ENCODE data around the gene ALOX12.

Gene ALOX12

DNA sequence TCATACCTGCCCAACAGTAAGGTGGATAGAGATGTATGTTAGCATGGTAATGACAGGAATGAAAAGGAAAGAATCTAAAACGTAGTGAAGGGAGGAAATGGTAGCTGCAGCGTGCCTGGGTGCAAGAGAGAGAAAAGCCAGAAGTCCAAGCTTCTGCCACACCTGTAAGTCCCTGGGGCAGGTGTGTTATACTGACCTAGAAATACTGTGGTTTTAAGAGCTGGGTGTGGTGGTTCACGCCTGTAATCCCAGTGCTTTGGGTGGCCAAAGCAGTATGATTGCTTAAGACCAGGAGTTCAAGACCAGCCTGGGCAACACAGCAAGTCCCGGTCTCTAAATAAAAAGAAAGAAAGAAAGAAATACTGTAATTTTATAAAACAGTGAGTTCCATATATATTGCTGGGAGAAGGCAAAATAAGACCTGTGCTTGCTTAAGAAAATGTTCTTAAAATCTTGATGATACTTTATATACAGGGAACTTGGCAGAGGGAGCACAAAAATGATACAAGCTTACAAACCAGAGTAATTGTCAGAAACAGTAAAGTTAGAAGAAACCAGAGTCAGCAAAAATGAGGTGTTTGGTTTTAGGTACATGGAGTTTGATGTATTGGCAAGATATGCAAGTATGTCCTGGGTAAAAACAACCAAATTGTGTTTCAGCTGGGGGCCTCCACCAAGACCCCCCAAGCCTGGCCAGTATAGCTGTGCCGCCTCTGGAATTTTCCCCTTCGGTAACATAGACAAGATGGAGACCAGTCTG, 6.6 kb downstream of the ALOX12 start:
- DNase-seq = no peak

DNA sequence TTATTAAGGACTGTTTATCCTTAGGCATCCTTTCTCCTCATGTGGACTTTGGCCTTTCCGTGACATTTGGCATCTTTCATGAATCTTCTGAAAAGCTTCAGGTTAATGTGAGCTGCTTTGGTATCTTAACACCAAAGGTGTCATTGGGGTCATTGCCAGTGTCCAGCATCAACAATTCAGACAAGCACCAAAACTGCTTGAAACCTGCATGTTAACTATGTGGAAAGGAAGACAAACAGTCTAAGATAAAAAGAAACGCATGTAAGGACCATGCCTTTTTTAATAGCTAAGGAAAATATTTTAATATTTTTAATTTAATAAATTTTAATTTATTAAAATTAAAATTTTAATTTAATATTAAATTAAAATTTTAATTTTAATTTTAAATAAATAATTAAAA, 7.9 kb downstream of the ALOX12 start:
- DNase-seq = no peak

DNA sequence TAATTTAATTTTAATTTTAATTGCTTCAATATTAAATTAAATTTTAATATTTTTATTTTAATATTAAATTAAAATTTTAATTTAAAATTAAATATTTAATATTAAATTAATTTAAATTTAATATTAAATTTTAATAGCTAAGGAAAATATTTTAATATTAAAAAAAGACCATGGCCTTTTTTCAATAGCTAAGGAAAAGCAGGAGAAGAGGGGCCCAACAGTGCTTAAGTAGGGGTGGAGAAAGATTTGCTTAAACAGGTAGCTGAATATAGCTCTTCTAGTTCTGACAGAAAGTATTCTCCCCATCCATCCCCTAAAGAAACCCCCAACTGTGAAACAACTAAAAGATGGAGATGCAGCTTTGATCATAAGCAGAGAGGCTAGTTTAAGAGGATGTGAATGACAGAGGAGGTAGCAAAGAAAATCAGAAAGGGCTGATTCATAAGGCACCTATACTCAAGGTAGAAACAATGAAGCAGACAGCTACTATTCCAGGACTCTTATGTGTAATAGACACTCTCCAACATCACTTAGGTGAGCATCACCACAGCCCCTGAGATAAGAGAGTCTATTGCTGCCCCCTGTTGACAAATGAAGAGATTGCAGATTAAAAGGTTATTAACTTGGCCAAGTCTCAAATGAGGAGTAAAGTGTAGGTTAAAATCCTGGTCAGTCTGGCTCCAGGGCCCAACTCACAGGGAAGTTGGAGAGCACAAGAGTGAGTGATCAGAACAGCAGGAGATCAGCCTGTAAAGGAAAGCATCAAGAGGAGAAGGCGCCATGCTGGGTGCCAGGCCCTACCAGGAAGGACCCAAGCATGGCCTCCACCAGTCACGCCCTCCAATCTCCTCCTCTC, 8.8 kb downstream of the ALOX12 start:
- DNase-seq = peak; percentile 78

DNA sequence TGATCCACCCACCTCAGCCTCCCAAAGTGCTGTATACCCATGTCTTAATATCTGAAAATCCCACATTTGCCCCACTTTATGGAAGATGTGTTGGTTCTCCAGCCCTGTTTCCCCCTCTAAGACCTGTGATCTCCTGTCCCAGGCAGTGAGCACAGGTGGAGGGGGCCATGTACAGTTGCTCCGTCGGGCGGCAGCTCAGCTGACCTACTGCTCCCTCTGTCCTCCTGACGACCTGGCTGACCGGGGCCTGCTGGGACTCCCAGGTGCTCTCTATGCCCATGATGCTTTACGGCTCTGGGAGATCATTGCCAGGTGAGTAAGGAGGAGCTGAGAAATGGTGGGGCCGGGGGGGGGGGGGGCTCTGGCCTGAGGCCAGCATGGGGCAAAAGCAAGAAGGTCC, 9.9 kb downstream of the ALOX12 start:
- DNase-seq = no peak

DNA sequence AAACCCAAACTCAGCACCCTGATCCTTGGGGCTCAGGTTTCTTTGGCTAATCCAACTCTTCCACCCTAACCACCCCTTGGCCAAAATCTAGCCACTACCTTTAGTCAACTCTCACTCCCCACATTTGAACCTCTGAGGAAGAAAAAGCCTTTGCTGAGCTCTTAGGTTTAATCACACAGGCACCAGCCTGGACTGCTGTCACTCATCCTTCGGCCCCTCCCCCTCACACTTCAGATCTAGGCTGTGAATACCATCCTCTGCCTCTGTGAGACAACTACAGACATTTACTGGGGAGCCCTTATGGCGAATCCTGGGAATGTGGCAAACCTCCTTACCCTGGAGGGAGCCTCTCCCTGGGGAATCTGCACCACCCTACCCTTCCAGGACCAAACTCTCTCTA, 11.3 kb downstream of the ALOX12 start:
- no peak for DNase-seq

DNA sequence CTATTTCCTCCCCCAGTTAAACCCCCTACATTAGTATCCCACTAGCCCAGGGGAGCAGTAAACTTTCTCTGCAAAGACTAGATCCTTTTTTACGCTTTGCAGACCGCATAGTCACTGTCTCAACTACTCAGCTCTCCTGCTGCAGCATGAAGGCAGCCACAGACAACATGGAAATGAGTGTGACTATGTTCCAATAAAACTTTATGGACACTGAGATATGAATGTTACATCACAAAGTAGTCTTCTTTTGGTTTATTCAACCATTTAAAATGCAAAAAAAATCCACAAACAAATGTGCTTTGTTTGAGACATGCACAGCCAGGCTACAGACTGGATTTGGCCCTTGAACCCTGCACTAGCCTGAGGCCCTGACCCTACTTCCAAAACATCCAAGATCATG, 14.7 kb downstream of the ALOX12 start:
- DNase-seq = no peak

DNA sequence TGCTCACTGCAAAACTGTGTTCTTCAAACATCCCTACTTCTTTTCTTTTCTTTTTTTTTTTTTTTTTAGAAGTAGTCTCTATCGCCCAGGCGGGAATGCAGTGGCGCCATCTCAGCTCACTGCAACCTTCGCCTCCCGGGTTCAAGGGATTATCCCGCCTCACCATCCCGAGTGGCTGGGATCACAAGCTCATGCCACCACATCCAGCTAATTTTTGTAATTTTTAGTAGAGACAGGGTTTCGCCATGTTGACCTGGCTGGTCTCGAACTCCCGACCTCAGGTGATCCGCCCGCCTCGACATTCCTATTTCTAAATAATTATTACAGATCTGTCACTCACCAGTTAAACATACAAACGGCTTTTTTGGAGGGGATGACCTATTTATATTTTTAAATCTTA, 15.6 kb downstream of the ALOX12 start:
- DNase-seq = no peak

DNA sequence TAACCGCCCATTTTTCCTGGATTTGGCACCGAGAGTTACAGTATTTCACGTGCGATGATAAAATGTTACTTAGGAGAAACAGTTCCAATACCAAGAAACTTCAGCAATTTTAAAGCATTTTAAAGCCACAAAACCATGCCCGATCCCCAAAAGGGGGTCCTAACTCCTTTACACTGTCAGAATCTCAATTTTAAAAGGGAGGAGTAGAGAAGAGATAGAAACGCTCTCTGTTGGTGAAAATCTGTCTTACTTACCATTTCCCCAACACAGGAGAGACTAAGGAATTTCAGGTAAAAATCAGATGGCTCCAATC, 16.0 kb downstream of the ALOX12 start:
- no peak for DNase-seq

DNA sequence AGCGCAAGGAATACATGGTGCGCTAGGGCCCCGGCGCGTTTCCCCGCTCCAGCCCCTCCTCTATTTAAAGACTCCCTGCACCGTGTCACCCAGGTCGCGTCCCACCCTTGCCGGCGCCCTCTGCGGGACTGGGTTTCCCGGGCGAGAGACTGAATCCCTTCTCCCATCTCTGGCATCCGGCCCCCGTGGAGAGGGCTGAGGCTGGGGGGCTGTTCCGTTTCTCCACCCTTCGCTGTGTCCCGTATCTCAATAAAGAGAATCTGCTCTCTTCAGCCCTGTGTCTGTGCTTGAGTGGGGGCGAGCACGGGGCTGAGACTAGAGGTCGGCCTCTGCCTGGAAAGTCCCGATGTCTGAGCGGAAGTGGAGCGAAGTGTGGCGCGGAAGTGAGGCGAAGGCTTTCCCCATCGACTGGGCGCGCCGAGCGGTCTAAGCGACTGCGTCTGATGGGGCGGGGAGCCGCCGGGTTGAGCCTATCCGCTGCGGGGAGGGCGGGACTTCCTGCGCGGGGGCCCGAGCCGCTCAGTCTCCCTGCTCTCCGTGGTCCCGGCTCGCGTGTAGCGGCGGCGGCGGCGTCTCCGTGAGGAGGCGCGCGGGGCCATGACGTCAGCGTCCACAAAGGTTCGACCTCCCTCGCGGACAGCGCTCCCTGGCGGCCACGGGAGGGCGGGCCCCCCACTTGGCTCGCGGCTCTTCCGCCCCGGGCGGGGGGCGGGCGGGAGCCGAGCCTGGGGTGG, 18.6 kb downstream of the ALOX12 start:
- DNase-seq = peak; percentile 90

DNA sequence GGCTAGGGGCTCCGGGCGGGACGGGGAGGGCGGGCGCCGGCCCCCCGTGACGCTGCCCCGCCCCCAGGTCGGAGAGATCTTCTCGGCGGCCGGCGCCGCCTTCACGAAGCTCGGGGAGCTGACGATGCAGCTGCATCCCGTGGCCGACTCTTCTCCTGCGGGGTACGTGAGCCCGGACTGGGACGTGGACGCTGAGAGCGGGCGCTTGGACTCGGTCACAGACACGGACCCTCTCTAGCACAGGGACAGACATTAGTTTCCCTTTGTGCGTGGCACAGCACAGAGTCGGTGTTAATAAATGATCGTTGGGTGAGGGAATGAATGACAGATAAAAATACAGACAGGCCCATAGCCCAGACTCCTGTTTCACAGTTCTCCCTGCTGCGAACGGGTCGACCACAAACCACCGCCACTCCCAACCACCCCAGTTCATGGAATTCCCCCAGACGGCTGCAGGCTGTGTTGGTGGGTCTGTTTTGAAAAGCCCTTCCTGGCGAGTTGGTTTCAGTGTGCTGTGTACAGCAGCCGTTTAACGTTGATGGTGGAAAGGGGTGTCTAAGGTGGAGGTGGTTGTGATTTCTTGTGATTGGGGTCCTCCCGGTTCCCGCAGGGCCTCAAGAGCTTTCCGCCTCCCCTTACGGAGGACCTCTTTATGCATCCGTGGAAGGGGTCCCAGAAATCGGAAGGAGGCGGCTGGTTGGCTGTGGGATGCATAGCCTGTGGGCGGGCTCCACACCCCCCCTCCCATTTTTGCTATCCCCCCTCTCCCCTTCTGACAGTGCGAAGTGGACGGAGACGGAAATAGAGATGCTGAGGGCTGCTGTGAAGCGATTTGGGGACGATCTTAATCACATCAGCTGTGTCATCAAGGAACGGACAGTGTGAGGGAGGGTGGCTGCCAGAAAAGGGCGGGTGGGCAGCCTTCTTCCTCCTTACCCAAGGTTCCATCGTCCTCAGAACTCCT, 19.4 kb downstream of the ALOX12 start:
- DNase-seq = peak; percentile 52

DNA sequence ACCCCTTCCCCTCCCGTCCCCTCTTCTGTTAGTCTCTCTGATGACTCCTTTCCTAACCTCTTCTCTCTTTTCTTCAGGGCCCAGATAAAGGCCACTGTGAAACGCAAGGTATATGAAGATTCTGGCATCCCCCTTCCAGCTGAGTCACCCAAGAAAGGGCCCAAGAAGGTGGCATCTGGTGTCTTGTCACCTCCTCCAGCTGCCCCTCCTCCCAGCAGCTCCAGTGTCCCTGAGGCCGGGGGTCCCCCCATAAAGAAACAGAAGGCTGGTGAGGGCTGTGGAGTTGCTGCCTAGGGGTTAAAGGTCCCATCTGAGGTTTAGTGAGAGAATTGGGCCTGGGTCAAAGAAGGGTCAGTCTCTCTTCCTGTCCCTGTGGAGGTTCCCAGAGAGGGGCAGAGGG, 20.6 kb downstream of the ALOX12 start:
- DNase-seq = no peak

DNA sequence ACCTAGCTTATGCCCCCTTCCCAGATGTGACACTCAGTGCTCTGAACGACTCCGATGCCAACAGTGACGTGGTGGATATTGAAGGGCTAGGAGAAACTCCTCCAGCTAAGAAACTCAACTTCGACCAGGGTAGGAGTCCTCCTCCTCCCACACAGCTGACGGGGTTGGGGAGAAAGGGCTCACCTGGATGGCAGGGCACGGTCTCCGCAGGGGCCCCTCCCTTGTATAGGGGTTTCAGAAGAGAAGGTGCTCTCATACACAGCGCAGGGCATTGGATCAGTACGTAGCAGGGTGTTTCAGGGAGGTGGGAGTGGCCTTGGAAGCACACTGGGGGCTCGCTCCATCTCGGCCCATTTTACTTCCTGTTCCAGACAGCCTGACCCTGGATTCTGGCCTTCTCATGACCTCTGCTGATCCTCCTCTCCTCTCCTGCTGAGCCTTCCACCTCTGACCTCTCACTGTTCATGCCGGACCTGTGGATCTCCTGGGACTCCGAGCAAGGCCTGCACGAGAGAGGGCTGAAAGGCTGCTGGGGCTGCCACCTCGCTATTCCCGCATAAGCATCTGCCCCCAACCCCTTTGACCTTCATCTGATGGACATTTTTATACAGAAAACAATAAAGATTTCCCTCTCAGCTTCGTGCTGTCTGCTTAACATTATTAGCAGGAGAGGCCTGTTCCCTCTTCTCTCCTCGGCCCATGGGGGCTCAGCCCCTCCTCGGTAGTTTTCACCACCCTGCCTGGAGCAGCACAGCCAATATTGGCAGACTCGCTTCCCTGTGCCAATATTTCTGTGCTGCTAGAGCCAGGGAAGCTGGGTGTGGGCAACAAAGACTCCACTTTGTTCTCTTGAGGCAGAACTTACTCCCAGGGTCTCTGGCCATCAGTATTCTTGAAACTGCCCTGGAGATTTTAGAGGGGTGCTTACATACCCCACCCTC, 21.3 kb downstream of the ALOX12 start:
- no peak for DNase-seq

DNA sequence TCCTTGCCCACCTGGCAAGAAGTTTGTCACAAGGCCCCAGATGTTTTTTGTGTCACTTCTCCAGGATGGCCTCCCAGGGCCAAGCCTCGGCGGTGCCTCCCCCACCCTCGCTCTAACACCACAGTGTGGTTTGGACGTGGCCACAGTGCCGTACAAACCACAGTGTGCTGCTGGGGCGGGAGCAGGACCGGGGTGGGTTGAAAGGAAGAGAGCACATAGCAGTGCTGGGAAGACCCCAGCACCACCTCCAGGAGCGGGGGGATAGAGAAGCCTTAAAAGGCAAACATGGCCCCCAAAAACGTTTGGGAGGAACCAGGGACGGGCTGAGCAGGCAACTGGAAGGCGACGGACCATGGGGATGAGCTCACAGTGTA, 22.0 kb downstream of the ALOX12 start:
- DNase-seq = no peak

DNA sequence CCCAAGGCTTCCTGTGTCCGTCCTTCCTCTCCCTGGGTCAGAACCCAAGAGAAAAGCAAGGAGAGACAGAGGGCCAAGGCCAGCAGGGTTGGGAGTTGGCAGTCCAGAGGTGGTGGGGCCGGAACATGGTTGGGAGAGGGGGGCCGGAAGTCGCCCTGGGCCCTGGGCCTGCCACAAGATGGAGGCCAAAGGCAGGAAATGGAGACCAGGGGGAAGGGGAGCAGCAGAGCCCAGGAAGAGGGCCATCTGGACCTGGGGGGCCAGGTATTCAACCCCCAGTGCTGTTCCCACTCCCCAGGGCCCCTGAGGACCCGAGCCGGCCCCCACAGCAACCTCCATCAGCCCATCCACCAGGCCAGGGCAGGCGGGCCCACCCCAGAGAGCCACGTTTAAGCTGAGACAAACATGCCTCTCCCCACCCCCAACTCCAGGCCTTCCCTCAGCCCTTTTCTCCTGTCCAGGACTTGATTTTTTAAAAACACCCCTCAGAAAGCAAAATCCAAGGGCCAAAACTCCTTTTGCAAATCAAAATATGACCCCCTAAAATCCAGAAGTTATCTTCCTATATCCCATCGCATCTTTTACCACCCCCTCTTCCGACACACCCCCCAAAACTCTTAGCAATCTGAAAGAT, 22.6 kb downstream of the ALOX12 start:
- DNase-seq = no peak

DNA sequence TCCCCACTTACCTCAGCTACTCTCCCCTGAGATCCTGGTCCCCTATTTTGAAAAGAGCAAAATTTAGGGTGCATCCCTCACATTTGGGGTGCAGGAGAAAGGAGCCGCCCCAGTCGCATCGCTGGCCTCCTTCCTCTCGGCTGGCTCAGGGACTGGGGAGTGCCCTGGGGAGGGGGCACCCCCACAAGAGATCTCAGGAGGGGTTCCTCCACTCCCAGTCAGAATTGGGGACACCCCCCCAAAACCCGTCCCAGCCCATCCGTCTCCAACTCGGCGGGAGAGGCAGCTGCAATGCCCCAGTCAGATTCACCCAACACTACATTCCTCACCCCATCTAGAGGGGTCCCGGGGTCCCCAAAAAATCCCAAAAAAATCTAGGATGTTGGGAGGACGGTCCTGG, 23.5 kb downstream of the ALOX12 start:
- no peak for DNase-seq

DNA sequence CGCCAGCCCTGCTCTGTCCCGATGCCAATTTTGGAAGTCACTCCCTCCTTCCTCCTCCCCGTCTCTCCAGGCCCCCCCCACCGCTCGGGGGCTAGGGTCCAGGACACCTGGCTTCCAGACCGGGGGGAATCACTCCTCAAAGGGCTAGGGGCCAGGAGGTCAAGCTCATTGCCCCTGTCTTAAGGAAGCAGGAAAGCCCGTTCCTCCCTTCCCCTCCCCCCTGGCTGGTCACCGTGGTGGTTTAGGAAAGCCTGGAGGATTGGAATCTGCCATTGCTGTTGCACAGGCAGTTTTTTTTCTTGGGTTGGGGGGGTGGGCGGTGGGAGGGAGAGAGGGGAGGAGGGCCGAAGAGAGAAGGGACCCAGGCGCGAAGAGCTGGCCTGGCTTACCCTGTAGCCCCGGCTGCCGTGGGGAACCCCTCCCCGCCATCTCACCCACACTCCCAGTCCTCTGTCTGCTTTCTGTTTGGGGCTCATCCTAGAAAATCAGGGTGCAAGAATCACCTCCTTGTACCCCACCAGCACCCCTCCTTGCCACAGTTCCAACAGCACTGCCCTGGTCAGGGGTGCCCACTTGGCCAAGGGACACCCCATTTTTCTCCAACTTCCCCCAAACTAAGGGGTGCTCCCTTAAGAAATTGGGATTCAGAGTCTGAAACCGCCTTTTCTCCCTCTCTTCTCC, 24.1 kb downstream of the ALOX12 start:
- DNase-seq = peak; percentile 8

DNA sequence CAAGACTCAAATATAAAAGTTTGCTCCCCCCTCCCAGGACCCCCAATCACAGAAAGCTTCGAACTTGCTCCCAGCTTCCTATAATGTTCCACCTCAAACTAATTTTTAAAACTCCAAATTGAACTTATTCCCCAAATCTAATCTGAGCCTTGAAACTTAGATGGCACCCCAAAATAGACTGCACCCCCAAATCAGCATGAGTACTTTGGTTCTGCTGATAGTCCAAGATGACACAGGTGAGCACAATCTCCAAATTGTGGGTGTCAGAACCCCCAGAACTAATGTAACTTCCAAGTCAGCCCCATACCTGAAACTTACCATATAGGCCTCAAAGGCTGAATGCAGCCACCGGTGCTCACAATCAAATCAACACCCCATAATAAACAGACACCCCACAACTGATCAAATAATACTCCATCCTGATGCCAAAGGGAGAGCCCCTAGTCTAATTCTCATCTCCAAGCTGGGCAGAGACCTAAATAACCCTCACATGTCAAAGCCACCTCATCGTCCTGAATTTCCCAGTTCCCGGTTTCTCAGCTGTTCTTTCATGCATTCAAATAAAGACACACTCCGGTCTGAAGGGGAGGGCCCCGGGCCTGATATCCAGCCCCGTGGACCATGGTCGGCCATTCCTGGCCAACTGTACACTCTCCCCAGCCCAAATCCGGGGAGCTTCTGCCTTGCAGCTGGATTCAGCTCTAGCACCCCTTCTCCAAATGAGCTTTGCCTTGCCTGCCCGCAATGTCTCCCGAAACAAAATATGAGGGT, 25.2 kb downstream of the ALOX12 start:
- DNase-seq = no peak

DNA sequence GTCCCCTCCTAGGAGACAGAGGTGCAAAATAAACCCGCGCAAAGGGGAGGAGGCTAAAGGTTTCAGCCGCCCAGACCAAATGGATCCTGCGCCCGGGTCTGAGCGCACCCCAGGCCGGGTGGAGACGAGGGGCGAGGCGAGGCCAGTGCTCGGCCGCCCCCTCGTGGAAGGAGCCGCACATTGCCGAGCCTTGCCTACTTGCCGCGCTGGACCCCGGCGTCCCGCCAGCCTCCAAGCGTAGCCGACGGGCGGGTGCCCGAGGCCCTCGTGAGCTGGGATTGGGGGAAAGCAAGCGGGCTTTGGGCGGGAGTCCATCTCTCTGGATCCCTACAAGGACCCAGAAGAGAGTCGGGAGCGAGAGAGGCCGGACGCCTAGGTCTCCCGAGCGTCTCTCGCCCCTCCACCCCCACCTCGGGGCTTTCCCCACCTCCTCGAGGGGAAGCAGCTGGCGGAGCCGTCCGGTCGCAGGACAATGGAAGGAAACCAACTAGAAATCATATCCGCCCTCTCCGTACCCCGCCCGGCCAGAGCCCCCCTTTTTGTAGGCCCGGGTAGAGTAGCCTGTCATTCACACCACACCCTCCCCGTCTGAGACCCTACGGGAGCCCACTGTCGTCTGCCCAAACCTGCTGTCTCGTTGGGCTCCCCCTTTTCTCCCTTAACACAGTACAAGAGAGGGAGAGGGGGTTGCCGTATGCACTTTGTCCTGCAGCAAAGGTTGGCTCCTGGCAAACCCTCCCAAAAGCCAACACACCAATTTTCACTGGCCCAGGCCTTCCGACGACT, 26.3 kb downstream of the ALOX12 start:
- DNase-seq = peak; percentile 5
